GM11168 (cell line): Measurements from ENCODE around the gene VASH1.
"Not testable (repeated sequence)": the region's sequence is repeated elsewhere in the genome, so short reads cannot be mapped to it uniquely, and the experiment has no call there.

Source experiments
- in situ Hi-C: fragments of 300-500 bp; cut with MboI; formaldehyde crosslinking; loops from one replicate; pipeline ENCODE4 v1.12.0; 2022; ENCODE audit warnings: low sequenced_read_pairs; ENCODE audit not compliant: unreplicated experiment

The VASH1 gene

DNA sequence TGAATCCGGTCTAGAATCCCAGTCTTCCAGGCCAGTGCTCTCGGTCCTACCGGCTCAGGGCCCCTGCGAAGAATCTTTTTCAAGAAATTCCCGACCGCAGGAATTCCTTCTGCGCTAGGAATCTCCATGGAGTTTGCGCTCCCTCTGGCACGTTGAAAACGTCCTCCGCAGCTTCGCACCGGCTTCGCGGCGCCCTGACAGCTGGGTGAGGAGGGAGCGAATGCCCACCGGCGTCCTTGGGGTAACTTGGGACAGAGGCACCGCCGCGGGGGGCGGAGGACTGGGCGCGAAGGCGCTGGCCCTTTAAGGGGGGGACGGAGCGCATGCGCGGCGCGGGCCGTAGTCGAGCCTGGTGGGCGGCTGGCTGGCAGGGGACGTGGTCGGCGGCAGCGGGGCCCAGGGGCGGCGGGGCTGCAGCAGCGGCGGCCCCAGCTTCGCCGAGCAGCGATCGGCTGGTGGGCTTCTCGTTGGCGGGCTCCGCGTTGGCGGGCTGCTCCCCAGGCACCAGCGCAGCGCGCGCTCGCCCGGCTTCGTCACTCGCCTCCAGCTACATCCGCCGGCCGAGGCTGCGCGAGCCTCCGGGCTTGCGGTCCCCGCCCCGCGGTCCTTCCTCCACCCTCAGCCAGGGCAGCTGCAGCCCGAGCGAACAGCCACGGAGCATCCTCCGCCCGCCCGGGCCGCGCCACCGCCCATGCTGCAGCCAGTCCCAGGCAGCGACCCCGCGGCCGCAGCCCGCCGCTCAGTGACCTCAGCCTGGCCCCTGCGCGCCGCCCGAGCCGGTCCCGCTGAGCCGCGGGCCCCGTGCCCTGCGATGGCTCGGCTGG is at the start of gene VASH1:
Gene VASH1, plus strand, starts transcription at position 333 of the 824 bp plus-strand sequence. CDS start 1,354 bp downstream, outside the sequence.
- in situ Hi-C loops, result no loop called here

GRCh38 chr14:76713121-76713520 is 48.1 kb upstream of the VASH1 start:
- in situ Hi-C loops, result loop anchor here (5.0 kb wide), 1 partner anchor 64 kb away; no protein-coding TSS in a partner anchor

- in situ Hi-C loops, result loop anchor here (5.0 kb wide), 1 partner anchor 63 kb away; no protein-coding TSS in a partner anchor
Measured at GRCh38 chr14:76714470-76714869, 46.8 kb upstream of the VASH1 start.

DNA sequence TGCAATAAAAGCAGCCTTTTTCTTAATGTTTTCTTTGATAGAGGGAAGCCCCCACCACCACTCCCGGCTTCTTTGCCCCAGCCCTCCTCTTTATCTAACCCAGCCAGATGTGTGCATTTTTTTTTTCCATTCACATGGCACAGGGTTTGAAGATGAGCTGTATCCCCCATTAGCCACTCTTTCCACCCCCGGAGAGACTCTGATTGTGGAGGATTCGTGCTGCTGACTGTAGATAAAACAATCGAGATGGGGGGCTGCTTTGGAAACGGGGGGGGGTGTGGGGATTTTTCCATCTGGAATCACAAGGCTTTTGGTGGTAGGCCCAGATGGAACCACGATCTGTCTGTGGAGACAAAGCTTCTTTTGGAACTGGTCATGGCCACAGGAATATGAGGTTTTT is 46.2 kb upstream of the VASH1 start:
- in situ Hi-C loops, result no loop called here

DNA sequence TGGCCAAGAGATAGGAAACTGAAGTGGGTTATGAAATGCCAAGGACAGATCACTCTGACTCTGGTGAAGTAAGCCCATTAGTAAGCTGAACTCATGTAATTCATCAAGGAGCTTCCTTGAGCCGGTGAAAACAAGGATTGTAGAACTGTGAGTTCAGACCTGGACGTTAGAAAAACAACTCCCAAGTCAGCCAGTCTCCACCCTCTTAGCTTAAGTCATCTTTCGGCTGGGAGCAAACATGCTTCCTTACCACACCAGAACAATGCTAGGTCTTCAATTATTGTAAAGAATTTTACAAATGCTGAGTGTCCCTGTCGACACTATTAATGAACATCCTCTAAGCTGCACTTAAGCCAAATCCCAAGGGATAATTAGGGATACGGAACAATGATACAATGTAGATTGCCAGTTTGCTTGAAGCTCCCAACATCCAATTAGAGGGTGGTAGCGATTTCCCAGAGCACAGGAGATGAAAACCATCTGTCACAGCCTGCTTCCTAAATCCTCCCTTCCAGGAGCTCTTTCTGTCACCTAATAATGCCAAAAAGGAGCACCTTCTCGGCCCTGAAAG is 45.7 kb upstream of the VASH1 start:
- in situ Hi-C loops, result no loop called here

GRCh38 chr14:76716285-76716684 is 45.0 kb upstream of the VASH1 start:
- in situ Hi-C loops, result no loop called here

- in situ Hi-C loops, result no loop called here
Measured at GRCh38 chr14:76717508-76718290, 43.6 kb upstream of the VASH1 start.

DNA sequence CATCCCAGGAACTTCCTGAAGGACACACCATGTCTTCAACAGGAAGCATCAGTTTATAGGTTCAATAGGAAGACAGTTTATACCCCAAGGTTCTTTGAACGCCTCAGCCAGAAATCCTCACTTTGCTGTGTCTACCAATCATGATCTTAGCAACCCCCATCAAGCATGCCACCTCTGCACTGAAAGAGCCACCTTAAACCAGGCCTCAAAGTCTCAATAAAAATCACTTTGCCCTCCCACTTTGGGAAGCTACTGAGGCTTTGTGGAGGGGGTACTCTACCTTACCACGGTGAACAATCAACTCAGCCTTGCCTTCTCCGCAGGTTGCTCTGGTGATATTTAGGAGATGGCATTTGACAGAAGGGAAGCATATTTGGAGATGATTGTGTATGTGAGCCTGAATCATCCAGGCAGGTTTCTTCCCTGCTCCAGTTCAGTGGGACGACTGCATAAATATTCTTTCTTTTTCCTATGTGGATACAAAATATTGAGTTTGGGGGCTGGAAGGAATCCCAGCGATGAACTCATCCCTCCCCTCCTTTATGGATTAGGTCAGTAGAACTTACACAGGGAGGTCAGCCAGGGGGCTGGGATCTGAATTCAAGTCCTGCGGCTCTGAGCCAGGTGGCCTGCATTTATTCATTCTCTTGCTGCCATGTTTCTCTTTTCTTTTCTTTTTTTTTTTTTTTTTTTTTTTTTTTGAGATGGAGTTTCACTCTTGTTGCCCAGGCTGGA is 42.8 kb upstream of the VASH1 start:
- in situ Hi-C loops, result no loop called here

- in situ Hi-C loops, result no loop called here
Measured at GRCh38 chr14:76719666-76720065, 41.6 kb upstream of the VASH1 start.

DNA sequence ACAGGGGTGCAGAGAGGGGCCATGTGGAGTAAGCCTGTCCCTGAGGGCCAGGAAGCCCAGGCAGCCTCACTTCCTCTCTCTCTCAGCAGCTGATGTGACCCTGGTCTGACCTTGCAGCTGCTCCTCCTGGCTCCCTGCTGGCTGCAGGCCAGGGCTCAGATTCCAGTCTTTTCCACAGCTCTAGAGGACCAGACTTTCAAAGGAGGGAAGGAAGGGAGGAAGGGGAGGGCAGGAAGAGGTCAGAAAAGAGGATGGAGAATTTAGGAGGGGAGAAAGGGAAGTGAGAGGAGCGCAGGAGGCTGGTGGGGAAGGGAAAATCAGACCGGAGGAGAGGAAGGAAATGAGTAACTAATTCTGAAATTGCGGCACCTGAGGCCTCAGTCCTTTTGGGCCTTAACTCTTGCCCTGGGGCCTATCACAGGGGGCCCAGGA is 40.9 kb upstream of the VASH1 start:
- in situ Hi-C loops, result no loop called here

DNA sequence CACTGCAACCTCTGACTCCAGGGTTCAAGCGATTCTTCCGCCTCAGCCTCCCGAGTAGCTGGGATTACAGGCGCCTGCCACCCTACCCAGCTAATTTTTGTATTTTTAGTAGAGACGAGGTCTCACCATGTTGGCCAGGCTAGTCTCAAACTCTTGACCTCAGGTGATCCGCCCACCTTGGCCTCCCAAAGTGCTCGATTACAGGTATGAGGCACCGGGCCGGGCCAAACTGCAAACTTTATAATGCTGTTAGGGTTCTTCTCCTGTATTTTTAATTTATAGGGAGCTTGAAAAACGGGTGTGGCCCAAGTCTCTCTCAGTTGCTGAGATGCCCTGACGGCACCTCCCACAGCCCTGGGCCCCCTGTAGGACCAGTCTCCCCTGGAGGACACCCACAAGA is 39.8 kb upstream of the VASH1 start:
- in situ Hi-C loops, result not testable (repeated sequence)

DNA sequence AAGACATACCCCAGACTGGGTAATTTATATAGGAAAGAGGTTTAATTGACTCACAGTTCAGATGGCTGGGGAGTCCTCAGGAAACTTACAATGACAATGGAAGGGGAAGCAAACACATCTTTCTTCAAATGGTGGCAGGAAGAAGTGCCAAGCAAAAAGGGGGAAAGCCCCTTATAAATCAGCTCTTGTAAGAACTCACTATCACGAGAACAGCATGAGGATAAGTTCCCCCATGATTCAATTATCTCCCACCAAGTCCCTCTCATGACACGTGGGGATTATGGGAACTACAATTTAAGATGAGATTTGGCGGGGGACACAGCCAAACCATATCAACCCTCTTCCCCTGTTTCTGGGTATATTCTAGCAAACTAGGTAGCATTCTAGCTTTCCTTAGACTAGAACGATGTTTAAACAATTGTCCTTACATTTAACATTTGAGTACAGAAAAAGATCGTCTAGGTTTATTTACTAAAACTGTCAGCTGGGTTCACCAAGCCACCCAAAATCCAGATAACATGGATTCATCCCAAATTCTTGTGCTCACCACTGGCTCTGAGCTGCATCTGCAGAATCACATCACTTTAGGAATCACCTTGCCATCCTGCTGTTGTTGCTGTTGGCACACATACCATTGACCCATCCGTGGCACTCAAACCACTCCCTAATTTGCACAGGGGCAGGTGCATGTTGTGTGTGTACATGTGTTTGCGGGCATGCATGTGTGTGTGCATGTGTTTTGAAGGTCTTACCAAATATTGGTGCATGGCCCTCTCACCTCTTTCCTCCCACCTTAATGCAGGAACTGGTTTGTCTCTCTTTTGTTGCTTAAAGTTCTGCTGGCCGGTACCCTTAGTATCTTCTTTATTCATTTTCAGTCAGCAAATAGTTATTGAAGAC is 36.4 kb upstream of the VASH1 start:
- in situ Hi-C loops, result no loop called here

GRCh38 chr14:76726551-76726970 is 34.7 kb upstream of the VASH1 start:
- in situ Hi-C loops, result no loop called here

DNA sequence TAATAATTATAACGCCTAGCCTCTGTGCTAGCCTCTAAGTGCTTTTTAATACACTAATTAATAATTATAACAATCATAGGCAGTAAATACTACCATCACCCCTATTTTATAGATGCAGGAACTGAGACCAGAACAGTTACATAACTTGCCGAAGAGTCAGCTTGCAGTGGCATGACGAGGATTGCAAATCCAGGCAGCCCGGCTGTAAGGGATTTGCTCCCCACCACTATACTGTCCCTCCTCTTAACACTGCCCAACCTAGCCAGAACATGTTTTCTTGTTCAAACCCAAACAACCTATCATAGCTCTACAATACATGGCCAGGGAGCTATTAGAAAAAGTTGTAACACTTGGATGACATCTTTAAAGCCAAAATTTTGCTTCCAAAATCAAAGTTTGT is 33.9 kb upstream of the VASH1 start:
- in situ Hi-C loops, result no loop called here

- in situ Hi-C loops, result no loop called here
Measured at GRCh38 chr14:76727901-76728300, 33.4 kb upstream of the VASH1 start.

GRCh38 chr14:76729258-76729657 is 32.0 kb upstream of the VASH1 start:
- in situ Hi-C loops, result no loop called here

GRCh38 chr14:76729953-76730505 is 31.2 kb upstream of the VASH1 start:
- in situ Hi-C loops, result no loop called here

DNA sequence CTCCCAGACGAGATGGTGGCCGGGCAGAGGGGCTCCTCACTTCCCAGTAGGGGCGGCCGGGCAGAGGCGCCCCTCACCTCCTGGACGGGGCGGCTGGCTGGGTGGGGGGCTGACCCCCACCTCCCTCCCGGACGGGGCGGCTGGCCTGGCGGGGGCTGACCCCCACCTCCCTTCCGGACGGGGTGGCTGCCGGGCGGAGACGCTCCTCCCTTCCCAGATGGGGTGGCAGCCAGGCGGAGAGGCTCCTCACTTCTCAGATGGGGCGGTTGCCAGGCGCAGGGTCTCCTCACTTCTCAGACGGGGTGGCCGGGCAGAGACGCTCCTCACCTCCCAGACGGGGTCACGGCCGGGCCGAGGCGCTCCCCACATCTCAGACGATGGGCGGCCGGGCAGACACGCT is 26.8 kb upstream of the VASH1 start:
- in situ Hi-C loops, result not testable (repeated sequence)

- in situ Hi-C loops, result no loop called here
Measured at GRCh38 chr14:76736514-76736913, 24.8 kb upstream of the VASH1 start.
